A549 (cell line): Measurements from ENCODE around the gene EVC2. TPM values are rescaled to one million over a fixed set of nuclear protein-coding genes. Genes with fewer than 3 reads are reported as not detected.

Source experiments
- ATAC-seq, 2 experiments: fragments of 200-7000 bp in 1 of 2; fragments of >200 bp in 1 of 2; cut with Nextera tagmentation in 1 of 2; cut with Tn5 transposase in 1 of 2; 3 replicates each; pipeline versions ENCODE4 v1.8.0 to v1.9.1; 2018 to 2020; ENCODE audit warnings: mild to moderate bottlenecking in 1 of 2, moderate library complexity in 1 of 2
- CTCF ChIA-PET: fragments of 300-600 bp; sonication (Branson Sonifier 250); formaldehyde crosslinking; extraction: SDS; loops from one replicate; lab custom pipeline; 2021; ENCODE audit warnings: antibody characterized with exemption, inconsistent platforms; lab: Yijun Ruan, JAX
- POLR2A ChIA-PET: fragments of 350-600 bp; formaldehyde crosslinking; extraction: SDS; loops from one replicate; lab custom pipeline; 2021; ENCODE audit warnings: antibody characterized with exemption, inconsistent platforms; lab: Yijun Ruan, JAX
- DNase-seq, 2 experiments: peaks; one replicate each; pipeline versions ENCODE4 v3.0.0 to v3.0.0-alpha.2; 2011 to 2016; ENCODE audit warnings: low read depth in 1 of 2, low spot score in 1 of 2
- FAIRE-seq: peaks from 2 replicates; lab custom pipeline; 2011; peaks lifted over from hg19 to GRCh38; lab: Jason Lieb, UNC
- H3K27ac ChIP-seq, 2 experiments: fragments of >200 bp; sonication (Bioruptor Twin); formaldehyde crosslinking; 3 replicates each; pipeline ENCODE4 v1.5.1; 2016 to 2017
- H3K4me1 ChIP-seq: fragments of >200 bp; sonication (Bioruptor Twin); formaldehyde crosslinking; 3 replicates; pipeline ENCODE4 v1.6.1; 2016
- H3K4me2 ChIP-seq: fragments of >200 bp; sonication (Bioruptor Twin); formaldehyde crosslinking; 3 replicates; pipeline ENCODE4 v1.6.1; 2016
- H3K4me3 ChIP-seq: fragments of >200 bp; sonication (Bioruptor Twin); formaldehyde crosslinking; 3 replicates; pipeline ENCODE4 v1.5.1; 2016
- H3K9me3 ChIP-seq: fragments of >200 bp; sonication (Bioruptor Twin); formaldehyde crosslinking; 3 replicates; pipeline ENCODE4 v1.6.1; 2016
- ATOH8 ChIP-seq: fragments of 250-450 bp; sonication (Bioruptor Pico); IDR thresholded peaks from 2 replicates; pipeline ENCODE4 v1.5.0; 2020; ENCODE audit warnings: low read depth, mild to moderate bottlenecking, moderate library complexity
- CBX8 ChIP-seq: fragments of 200-600 bp; sonication (generic); IDR thresholded peaks from 2 replicates; pipeline ENCODE4 v1.6.1; 2016
- EHF ChIP-seq: fragments of 250-450 bp; sonication (Bioruptor Pico); IDR thresholded peaks from 2 replicates; pipeline ENCODE4 v1.5.0; 2020; ENCODE audit warnings: mild to moderate bottlenecking
- EHMT2 ChIP-seq: fragments of 200-600 bp; sonication (generic); IDR thresholded peaks from 2 replicates; pipeline ENCODE4 v1.6.1; 2016; ENCODE audit warnings: antibody characterized with exemption, low read depth, mild to moderate bottlenecking, moderate library complexity
- ESRRA ChIP-seq: fragments of 150-350 bp; IDR thresholded peaks from 2 replicates; pipeline ENCODE4 v1.6.1; 2014; ENCODE audit warnings: mild to moderate bottlenecking, low read length, borderline replicate concordance
- FOSB ChIP-seq: fragments of 250-450 bp; sonication (Bioruptor Pico); IDR thresholded peaks from 2 replicates; pipeline ENCODE4 v1.5.0; 2020; ENCODE audit warnings: mild to moderate bottlenecking, moderate library complexity
- FOSL2 ChIP-seq, 2 experiments: fragments of 450-650 bp in 1 of 2; fragments of >200 bp in 1 of 2; sonication (Bioruptor Twin) in 1 of 2; formaldehyde crosslinking; IDR thresholded peaks; 2 replicates each; pipeline versions ENCODE4 v1.5.0 to v1.6.1; 2016 to 2020; ENCODE audit warnings: mild to moderate bottlenecking in 1 of 2, moderate library complexity in 1 of 2
- FOXS1 ChIP-seq: fragments of 250-450 bp; sonication (Bioruptor Pico); IDR thresholded peaks from 2 replicates; pipeline ENCODE4 v1.5.0; 2020; ENCODE audit warnings: mild to moderate bottlenecking, moderate library complexity
- HEYL ChIP-seq: fragments of 250-450 bp; sonication (Bioruptor Pico); IDR thresholded peaks from 2 replicates; pipeline ENCODE4 v1.8.0; 2021; ENCODE audit warnings: mild to moderate bottlenecking, moderate library complexity
- KDM5A ChIP-seq: fragments of 200-600 bp; sonication (generic); IDR thresholded peaks from 2 replicates; pipeline ENCODE4 v1.6.1; 2016; ENCODE audit warnings: antibody characterized with exemption, mild to moderate bottlenecking
- MAFK ChIP-seq: fragments of 450-650 bp; IDR thresholded peaks from 2 replicates; pipeline ENCODE4 v1.6.1; 2014; ENCODE audit not compliant: partially characterized antibody
- MAX ChIP-seq: IDR thresholded peaks from 2 replicates; pipeline ENCODE4 v1.6.1; 2012
- MAZ ChIP-seq: fragments of 150-350 bp; IDR thresholded peaks from 2 replicates; pipeline ENCODE4 v1.6.1; 2014; ENCODE audit warnings: antibody characterized with exemption, low read depth, low read length, borderline replicate concordance
- MYC ChIP-seq: IDR thresholded peaks from 2 replicates; pipeline ENCODE4 v1.6.1; 2012; ENCODE audit warnings: mild to moderate bottlenecking, inconsistent platforms, low read length, improper control_type of control experiment, borderline replicate concordance
- NR3C1 ChIP-seq: fragments of >200 bp; sonication (Bioruptor Twin); formaldehyde crosslinking; IDR thresholded peaks from 3 replicates; pipeline ENCODE4 v1.6.1; 2017
- PBX3 ChIP-seq: IDR thresholded peaks from 2 replicates; pipeline ENCODE4 v1.6.1; 2012
- PHF8 ChIP-seq: fragments of 200-600 bp; sonication (generic); IDR thresholded peaks from 2 replicates; pipeline ENCODE4 v1.6.1; 2016; ENCODE audit warnings: low read depth, mild to moderate bottlenecking, antibody characterized with exemption, moderate library complexity, borderline replicate concordance
- POLR2AphosphoS2 ChIP-seq: conservative IDR thresholded peaks from 2 replicates; pipeline ENCODE4 v1.6.1; 2012; ENCODE audit warnings: low read length, improper control_type of control experiment, inconsistent platforms
- RARB ChIP-seq: fragments of 250-450 bp; sonication (Bioruptor Pico); IDR thresholded peaks from 2 replicates; pipeline ENCODE4 v1.8.0; 2021; ENCODE audit warnings: mild to moderate bottlenecking, moderate library complexity
- RCOR1 ChIP-seq: fragments of 150-350 bp; IDR thresholded peaks from 2 replicates; pipeline ENCODE4 v1.6.1; 2014; ENCODE audit warnings: antibody characterized with exemption, low read length, low read depth
- USF2 ChIP-seq: fragments of 450-650 bp; IDR thresholded peaks from 2 replicates; pipeline ENCODE4 v1.6.1; 2014; ENCODE audit warnings: antibody characterized with exemption
- ZC3H11A ChIP-seq: fragments of 450-650 bp; IDR thresholded peaks from 2 replicates; pipeline ENCODE4 v1.6.1; 2014; ENCODE audit warnings: antibody characterized with exemption, mild to moderate bottlenecking
- ZFP36 ChIP-seq: fragments of 450-650 bp; IDR thresholded peaks from 2 replicates; pipeline ENCODE4 v1.6.1; 2014; ENCODE audit warnings: borderline replicate concordance; ENCODE audit not compliant: partially characterized antibody
- ZSCAN20 ChIP-seq: fragments of 250-450 bp; sonication (Bioruptor Pico); IDR thresholded peaks from 2 replicates; pipeline ENCODE4 v1.8.0; 2022; ENCODE audit warnings: mild to moderate bottlenecking, moderate library complexity
- WGBS: methylation state at CpG from one replicate; pipeline ENCODE4 v1.1.6; 2017; ENCODE audit errors: missing lambda C conversion rate; 5-methylcytosine and 5-hydroxymethylcytosine counted together
- polyA plus RNA-seq, 4 experiments: library from polyadenylated mRNA; depleted of rRNA in 3 of 4; stranded (reverse); fragments of >200 nt; fragmentation: RNase III in 1 of 4; extraction: RNeasy Plus Mini Kit Qiagen cat#74134 plus additional on column Dnase treatment in 1 of 4; gene quantifications; 2 replicates in 3 of 4; 3 replicates in 1 of 4; pipeline ENCODE4 v1.2.3, GENCODE V29; 2011 to 2017
- TF ChIP-seq, protein P1 (sequence below): IDR thresholded peaks from 2 replicates; pipeline ENCODE4 v1.6.1; 2012; ENCODE audit warnings: low read depth, borderline replicate concordance
- TF ChIP-seq, protein P2 (sequence below): fragments of 150-350 bp; IDR thresholded peaks from 2 replicates; pipeline ENCODE4 v1.6.1; 2014; ENCODE audit warnings: low read depth, mild to moderate bottlenecking, low read length
- TF ChIP-seq, protein P3 (sequence below): fragments of >200 bp; sonication (Bioruptor Twin); formaldehyde crosslinking; IDR thresholded peaks from 2 replicates; pipeline ENCODE4 v1.6.1; 2016
- TF ChIP-seq, protein P4 (sequence below): fragments of 250-450 bp; sonication (Bioruptor Pico); IDR thresholded peaks from 2 replicates; pipeline ENCODE4 v1.5.0; 2021; ENCODE audit warnings: mild to moderate bottlenecking, moderate library complexity, borderline replicate concordance

Gene EVC2
- polyA plus RNA-seq, 2 of the 4 experiments (the other 2 are of a cell fraction) = 0.96 to 1.5 TPM

DNA sequence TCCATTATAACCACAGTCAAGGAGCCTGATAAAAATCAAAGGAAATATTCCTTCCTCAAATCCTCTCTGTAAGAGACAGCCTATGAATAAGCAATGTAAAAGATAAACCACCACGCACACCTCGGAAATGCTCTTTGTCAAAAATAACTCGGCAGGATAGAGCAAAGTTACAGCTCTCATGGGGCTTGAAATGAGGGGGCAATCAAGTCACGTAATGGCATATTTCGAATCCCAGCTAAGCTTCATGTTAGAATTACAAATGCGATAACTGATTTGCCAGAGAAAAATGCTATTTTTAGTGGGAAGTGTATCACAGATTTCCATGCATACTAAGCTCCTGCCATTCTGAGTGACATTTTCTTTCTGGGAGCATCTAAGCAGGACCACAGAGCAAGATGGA is 49.4 kb downstream of the EVC2 start:
- H3K9me3 ChIP-seq = no peaks in the 10 kb centered on the region
- no peak overlapping the region for H3K27ac ChIP-seq
- 92% methylated on average over 6 of the region's 6 CpGs for WGBS
- no peak for TF ChIP-seq RARB
- no peak for TF ChIP-seq FOSL2 (IDR thresholded peaks at IDR 0.05)
- no peak for TF ChIP-seq FOSL2 (CRISPR knock-in tag; IDR thresholded peaks at IDR 0.05)
- no peak for TF ChIP-seq ATOH8 (CRISPR knock-in tag)
- TF ChIP-seq, protein P1, sequence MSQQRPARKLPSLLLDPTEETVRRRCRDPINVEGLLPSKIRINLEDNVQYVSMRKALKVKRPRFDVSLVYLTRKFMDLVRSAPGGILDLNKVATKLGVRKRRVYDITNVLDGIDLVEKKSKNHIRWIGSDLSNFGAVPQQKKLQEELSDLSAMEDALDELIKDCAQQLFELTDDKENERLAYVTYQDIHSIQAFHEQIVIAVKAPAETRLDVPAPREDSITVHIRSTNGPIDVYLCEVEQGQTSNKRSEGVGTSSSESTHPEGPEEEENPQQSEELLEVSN = no peak
- no peak for TF ChIP-seq PBX3
- TF ChIP-seq MAZ = no peak
- TF ChIP-seq NR3C1 = no peak
- TF ChIP-seq ZC3H11A = no peak
- no peak for TF ChIP-seq EHF (CRISPR knock-in tag)
- TF ChIP-seq PHF8 = no peak
- TF ChIP-seq FOXS1 (CRISPR knock-in tag) = no peak
- no peak for TF ChIP-seq RCOR1
- no peak for TF ChIP-seq ZSCAN20 (CRISPR knock-in tag)
- TF ChIP-seq POLR2AphosphoS2 = no peak
- TF ChIP-seq, protein P2, sequence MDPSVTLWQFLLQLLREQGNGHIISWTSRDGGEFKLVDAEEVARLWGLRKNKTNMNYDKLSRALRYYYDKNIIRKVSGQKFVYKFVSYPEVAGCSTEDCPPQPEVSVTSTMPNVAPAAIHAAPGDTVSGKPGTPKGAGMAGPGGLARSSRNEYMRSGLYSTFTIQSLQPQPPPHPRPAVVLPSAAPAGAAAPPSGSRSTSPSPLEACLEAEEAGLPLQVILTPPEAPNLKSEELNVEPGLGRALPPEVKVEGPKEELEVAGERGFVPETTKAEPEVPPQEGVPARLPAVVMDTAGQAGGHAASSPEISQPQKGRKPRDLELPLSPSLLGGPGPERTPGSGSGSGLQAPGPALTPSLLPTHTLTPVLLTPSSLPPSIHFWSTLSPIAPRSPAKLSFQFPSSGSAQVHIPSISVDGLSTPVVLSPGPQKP = no peak
- no peak for TF ChIP-seq MAFK
- TF ChIP-seq KDM5A = no peak
- TF ChIP-seq USF2 = no peak
- TF ChIP-seq EHMT2 = no peak
- no peak for TF ChIP-seq MAX
- CTCF ChIA-PET = interaction anchor here (0.6 to 1.2 kb wide), 3 partner anchors 22 to 132 kb away, joined by 3 to 4 read pairs (median 4); no protein-coding TSS in a partner anchor
- FAIRE-seq (no peak), ATAC-seq (no peak), DNase-seq (no peak)
- no peaks in the 10 kb centered on the region for H3K4me1 ChIP-seq
- H3K4me2 ChIP-seq = no peak overlapping the region
- no peak overlapping the region for H3K4me3 ChIP-seq
- POLR2A ChIA-PET = no interaction called here

DNA sequence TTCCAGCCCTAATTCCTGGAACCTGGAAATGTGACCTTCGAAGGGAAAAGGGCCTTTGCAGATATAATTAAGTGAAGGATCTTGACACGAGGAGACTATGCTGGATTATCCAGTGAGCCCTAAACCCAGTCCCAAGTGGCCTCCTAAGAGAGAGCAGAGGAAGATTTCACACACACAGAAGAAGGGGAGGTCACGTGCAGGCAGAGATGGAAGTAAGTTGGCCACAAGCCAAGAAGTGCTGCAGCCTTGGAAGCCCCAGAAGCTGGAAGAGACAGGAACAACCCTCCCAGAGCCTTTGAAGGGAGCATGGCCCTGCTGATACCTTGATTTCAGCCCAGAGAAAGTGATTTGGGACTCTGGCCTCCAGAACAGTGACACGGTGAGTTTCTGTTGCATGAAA is 51.9 kb downstream of the EVC2 start:
- ATAC-seq = no peak
- no peak overlapping the region for H3K4me2 ChIP-seq
- H3K4me1 ChIP-seq = no peaks in the 10 kb centered on the region
- no peaks in the 10 kb centered on the region for H3K9me3 ChIP-seq
- H3K27ac ChIP-seq = no peak overlapping the region
- no peak overlapping the region for H3K4me3 ChIP-seq
- no peak for DNase-seq
- POLR2A ChIA-PET = no interaction called here
- CTCF ChIA-PET = no interaction called here
- 87% methylated on average over 4 of the region's 4 CpGs for WGBS
- no peak for FAIRE-seq
- TF ChIP-seq, protein P3, sequence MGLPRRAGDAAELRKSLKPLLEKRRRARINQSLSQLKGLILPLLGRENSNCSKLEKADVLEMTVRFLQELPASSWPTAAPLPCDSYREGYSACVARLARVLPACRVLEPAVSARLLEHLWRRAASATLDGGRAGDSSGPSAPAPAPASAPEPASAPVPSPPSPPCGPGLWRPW = no peak
- no peak for TF ChIP-seq ESRRA
- no peak for TF ChIP-seq ZFP36
- no peak for TF ChIP-seq HEYL (CRISPR knock-in tag)
- TF ChIP-seq, protein P4, sequence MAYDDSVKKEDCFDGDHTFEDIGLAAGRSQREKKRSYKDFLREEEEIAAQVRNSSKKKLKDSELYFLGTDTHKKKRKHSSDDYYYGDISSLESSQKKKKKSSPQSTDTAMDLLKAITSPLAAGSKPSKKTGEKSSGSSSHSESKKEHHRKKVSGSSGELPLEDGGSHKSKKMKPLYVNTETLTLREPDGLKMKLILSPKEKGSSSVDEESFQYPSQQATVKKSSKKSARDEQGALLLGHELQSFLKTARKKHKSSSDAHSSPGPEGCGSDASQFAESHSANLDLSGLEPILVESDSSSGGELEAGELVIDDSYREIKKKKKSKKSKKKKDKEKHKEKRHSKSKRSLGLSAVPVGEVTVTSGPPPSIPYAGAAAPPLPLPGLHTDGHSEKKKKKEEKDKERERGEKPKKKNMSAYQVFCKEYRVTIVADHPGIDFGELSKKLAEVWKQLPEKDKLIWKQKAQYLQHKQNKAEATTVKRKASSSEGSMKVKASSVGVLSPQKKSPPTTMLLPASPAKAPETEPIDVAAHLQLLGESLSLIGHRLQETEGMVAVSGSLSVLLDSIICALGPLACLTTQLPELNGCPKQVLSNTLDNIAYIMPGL (CRISPR knock-in tag) = no peak
- TF ChIP-seq, protein P2 = no peak
- no peak for TF ChIP-seq USF2
- no peak for TF ChIP-seq CBX8
- TF ChIP-seq FOSB (CRISPR knock-in tag) = no peak
- TF ChIP-seq MYC = no peak
